IMR-90 (cell line): ENCODE results near the gene PDLIM5.

ENCODE experiments used
- CHD1 ChIP-seq: IDR thresholded peaks from 2 replicates; pipeline ENCODE4 v1.6.1; 2012; ENCODE audit warnings: low read depth, low read length, improper control_type of control experiment
- CTCF ChIP-seq: conservative IDR thresholded peaks from 2 replicates; pipeline ENCODE4 v1.5.1; 2012; ENCODE audit warnings: mild to moderate bottlenecking, low read depth, low read length, improper control_type of control experiment
- POLR2A ChIP-seq: IDR thresholded peaks from 2 replicates; pipeline ENCODE4 v1.6.1; 2012; ENCODE audit warnings: mild to moderate bottlenecking, low read depth, low read length
- SMC3 ChIP-seq: fragments of 150-350 bp; IDR thresholded peaks from 2 replicates; pipeline ENCODE4 v1.6.1; 2016; ENCODE audit warnings: low read depth, mild to moderate bottlenecking, antibody characterized with exemption, low read length, moderate library complexity

DNA sequence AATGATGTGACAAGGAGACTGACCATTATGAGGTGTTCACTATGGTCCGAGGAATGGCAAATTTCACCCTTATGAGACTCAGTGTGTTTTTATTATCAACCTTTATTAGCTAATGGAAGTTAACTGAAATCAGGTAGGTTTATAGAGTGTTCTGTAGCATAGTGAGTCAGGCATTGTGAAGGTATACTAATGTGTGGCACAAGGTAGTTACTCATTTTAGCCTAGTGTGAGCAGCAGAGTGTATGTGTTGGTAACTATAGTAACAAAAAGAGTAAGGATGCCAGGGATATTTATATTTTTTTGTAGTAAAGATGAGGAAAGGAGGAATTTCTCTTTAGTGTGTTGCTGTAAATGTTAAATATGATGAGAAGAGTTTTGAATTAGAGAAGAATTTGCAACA is 12.0 kb downstream of the PDLIM5 start:
- TF ChIP-seq CHD1 (no peak), CTCF (no peak), POLR2A (no peak), SMC3 (no peak)
